PC-3 (cell line): ENCODE measurements around the gene CHMP5. TPM values are rescaled to one million over a fixed set of nuclear protein-coding genes. Genes with fewer than 3 reads are reported as not detected.

Source experiments
- ATAC-seq: fragments of 200-7000 bp; cut with Tn5 transposase; 2 replicates; pipeline ENCODE4 v1.9.1; 2020; ENCODE audit warnings: mild to moderate bottlenecking, moderate library complexity
- BruUV-seq: library from RNA; stranded (reverse); fragments of 400-500 nt; replicated peaks from 2 replicates; lab custom pipeline; 2021; lab: Mats Ljungman, UMichigan
- CTCF ChIA-PET: fragments of 300-600 bp; sonication (Branson Sonifier 250); formaldehyde crosslinking; loops from one replicate; lab custom pipeline; 2022; ENCODE audit warnings: antibody characterized with exemption; lab: Charles Lee
- POLR2A ChIA-PET: fragments of 300-600 bp; sonication (Branson Sonifier 250); formaldehyde crosslinking; loops from one replicate; lab custom pipeline; 2022; ENCODE audit warnings: antibody characterized with exemption; ENCODE audit not compliant: unreplicated experiment; lab: Charles Lee
- DNase-seq: peaks from one replicate; pipeline ENCODE4 v3.0.0-alpha.2; 2015
- H2AFZ ChIP-seq: fragments of 300-600 bp; sonication (generic); 2 replicates; pipeline ENCODE4 v1.6.0; 2016; ENCODE audit warnings: antibody characterized with exemption, low read length
- H3F3A ChIP-seq: fragments of 300-600 bp; sonication (generic); one replicate; pipeline ENCODE4 v1.6.0; 2017; ENCODE audit warnings: antibody characterized with exemption, low read length, control low read depth, mild to moderate bottlenecking; ENCODE audit not compliant: unreplicated experiment
- H3K27ac ChIP-seq: fragments of 300-600 bp; sonication (generic); 2 replicates; pipeline ENCODE4 v1.5.1; 2016; ENCODE audit warnings: mild to moderate bottlenecking, low read length
- H3K27me3 ChIP-seq: fragments of 300-600 bp; sonication (generic); 2 replicates; pipeline ENCODE4 v1.6.1; 2016; ENCODE audit warnings: low read length, mixed read lengths
- H3K36me3 ChIP-seq: fragments of 300-600 bp; sonication (generic); 2 replicates; pipeline ENCODE4 v1.6.1; 2016; ENCODE audit warnings: low read depth, mixed run types, low read length, mixed read lengths
- H3K4me1 ChIP-seq: fragments of 300-600 bp; sonication (generic); 2 replicates; pipeline ENCODE4 v1.5.1; 2016; ENCODE audit warnings: low read length; ENCODE audit not compliant: insufficient read depth
- H3K4me2 ChIP-seq: fragments of 300-600 bp; sonication (generic); 2 replicates; pipeline ENCODE4 v1.6.0; 2016; ENCODE audit warnings: low read length
- H3K4me3 ChIP-seq: fragments of 300-600 bp; sonication (generic); 2 replicates; pipeline ENCODE4 v1.5.1; 2016; ENCODE audit warnings: mild to moderate bottlenecking, low read length, mixed read lengths
- H3K79me2 ChIP-seq: fragments of 300-600 bp; sonication (generic); 2 replicates; pipeline ENCODE4 v1.6.1; 2017; ENCODE audit warnings: low read length, mixed read lengths
- H3K9ac ChIP-seq: fragments of 300-600 bp; sonication (generic); 2 replicates; pipeline ENCODE4 v1.6.0; 2016; ENCODE audit warnings: mild to moderate bottlenecking, low read length
- H3K9me2 ChIP-seq: fragments of 300-600 bp; sonication (generic); replicated peaks from 2 replicates; pipeline ENCODE4 v1.6.1; 2016; ENCODE audit warnings: mixed run types, low read length, mixed read lengths
- H3K9me3 ChIP-seq: fragments of 300-600 bp; sonication (generic); 2 replicates; pipeline ENCODE4 v1.6.1; 2016; ENCODE audit warnings: low read length, mixed read lengths
- H4K20me1 ChIP-seq: fragments of 300-600 bp; sonication (generic); 2 replicates; pipeline ENCODE4 v1.6.1; 2016; ENCODE audit warnings: low read length, mixed read lengths
- CTCF ChIP-seq: fragments of 300-600 bp; sonication (generic); conservative IDR thresholded peaks from 2 replicates; pipeline ENCODE4 v1.5.1; 2017; ENCODE audit warnings: antibody characterized with exemption, low read depth, mild to moderate bottlenecking, low read length
- EZH2 ChIP-seq: fragments of 300-600 bp; sonication (generic); IDR thresholded peaks from one replicate; pipeline ENCODE4 v1.6.1; 2017; ENCODE audit warnings: antibody characterized with exemption, mild to moderate bottlenecking, low read length; ENCODE audit not compliant: unreplicated experiment
- EZH2phosphoT487 ChIP-seq: fragments of 300-600 bp; sonication (generic); IDR thresholded peaks from 2 replicates; pipeline ENCODE4 v1.6.1; 2018; ENCODE audit warnings: mild to moderate bottlenecking, antibody characterized with exemption, low read length, borderline replicate concordance
- intact Hi-C: fragments of 100-400 bp; cut with micrococcal nuclease; formaldehyde crosslinking; loops from 2 replicates; pipeline ENCODE4 v1.9.0; 2023
- total RNA-seq: library from RNA; depleted of rRNA; stranded (reverse); fragments of >200 nt; gene quantifications from 2 replicates; pipeline ENCODE4 v1.2.3, GENCODE V29; 2014

CHMP5 gene
- total RNA-seq, 1 experiment from 2014 or later: 65.0 TPM

GRCh38 chr9:33289496-33289895 lies 24.6 kb downstream of the CHMP5 start:
- no peak for TF ChIP-seq CTCF
- no peak for TF ChIP-seq EZH2
- intact Hi-C loops: no loop called here
- H2AFZ ChIP-seq: no peak overlapping the region
- ATAC-seq (no peak), DNase-seq (no peak)
- peak overlapping the region; percentile 97 for H3K27ac ChIP-seq
- no peaks in the 10 kb centered on the region for H3K27me3 ChIP-seq
- ChIA-PET CTCF (no interaction called here), POLR2A (interaction anchor here (0.6 to 1.0 kb wide), 3 partner anchors 60 to 184 kb away, joined by 3 to 19 read pairs (median 4); partner anchors contain the start of gene NOL6)
- H3K4me1 ChIP-seq: peaks cover 17% of the 10 kb centered on the region
- H3K9me3 ChIP-seq: no peaks in the 10 kb centered on the region
- no peaks in the 10 kb centered on the region for H3K9me2 ChIP-seq
- H3K36me3 ChIP-seq: peaks cover 3% of the 10 kb centered on the region
- H3K9ac ChIP-seq: peak overlapping the region; percentile 98
- no peaks in the 10 kb centered on the region for H4K20me1 ChIP-seq
- H3F3A ChIP-seq: peaks cover 6% of the 10 kb centered on the region
- H3K79me2 ChIP-seq: peaks cover 41% of the 10 kb centered on the region
- peak overlapping the region; percentile 79; the same call in 1 of the 2 replicates for H3K4me3 ChIP-seq
- no TSS peak for BruUV-seq
- peak overlapping the region; percentile 89 for H3K4me2 ChIP-seq

DNA sequence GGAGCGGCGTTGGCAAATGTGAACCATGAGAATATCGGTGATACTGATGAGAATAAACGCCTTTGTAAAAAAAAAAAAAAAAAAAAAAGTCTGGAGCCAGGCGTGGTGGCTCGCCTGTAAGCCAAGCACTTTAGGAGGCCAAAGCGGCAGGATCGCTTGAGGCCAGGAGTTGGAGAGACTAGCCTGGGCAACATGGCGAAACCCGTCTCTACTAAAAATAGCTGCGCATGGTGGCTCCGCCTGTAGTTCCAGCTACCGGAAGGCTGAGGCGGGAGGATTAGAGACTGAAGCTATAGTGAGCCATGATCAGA lies 25.0 kb downstream of the CHMP5 start:
- ATAC-seq (peak; percentile 11; the same call in 1 of the 2 replicates), DNase-seq (no peak)
- Histone ChIP-seq H3K36me3 (peaks cover 6% of the 10 kb centered on the region), H3K9me2 (no peaks in the 10 kb centered on the region), H3K9me3 (no peaks in the 10 kb centered on the region), H3K4me2 (peak overlapping the region; percentile 89), H3K4me1 (peaks cover 17% of the 10 kb centered on the region), H3F3A (peaks cover 6% of the 10 kb centered on the region), H2AFZ (peak overlapping the region; percentile 72), H3K27ac (peak overlapping the region; percentile 97), H3K27me3 (no peaks in the 10 kb centered on the region), H3K79me2 (peaks cover 45% of the 10 kb centered on the region), H3K9ac (peak overlapping the region; percentile 98), H3K4me3 (peak overlapping the region; percentile 79), H4K20me1 (no peaks in the 10 kb centered on the region)
- ChIA-PET CTCF (interaction anchor here (0.7 kb wide), 1 partner anchor 55 kb away, joined by 10 read pairs; no protein-coding TSS in a partner anchor), POLR2A (interaction anchor here (0.6 to 1.0 kb wide), 4 partner anchors 40 to 184 kb away, joined by 3 to 19 read pairs (median 4); partner anchors contain the start of gene NOL6)
- TSS peak; percentile 96 for BruUV-seq
- intact Hi-C loops: loop anchor here (2.0 kb wide), 2 partner anchors 39 to 61 kb away; no protein-coding TSS in a partner anchor
- no peak for TF ChIP-seq EZH2phosphoT487
- no peak for TF ChIP-seq CTCF
- no peak for TF ChIP-seq EZH2
